DMS114 treated with DMSO at 0.1 percent for 48 hours (cell line): ENCODE measurements around the gene TM4SF4.

Experiments used
- DNase-seq: peaks from one replicate; lab custom pipeline; 2025; ENCODE audit not compliant: unreplicated experiment; lab: John Stamatoyannopoulos, UW

Gene TM4SF4

GRCh38 chr3:149542375-149543312 lies 68.1 kb downstream of the TM4SF4 start:
- DNase-seq = no peak

DNA sequence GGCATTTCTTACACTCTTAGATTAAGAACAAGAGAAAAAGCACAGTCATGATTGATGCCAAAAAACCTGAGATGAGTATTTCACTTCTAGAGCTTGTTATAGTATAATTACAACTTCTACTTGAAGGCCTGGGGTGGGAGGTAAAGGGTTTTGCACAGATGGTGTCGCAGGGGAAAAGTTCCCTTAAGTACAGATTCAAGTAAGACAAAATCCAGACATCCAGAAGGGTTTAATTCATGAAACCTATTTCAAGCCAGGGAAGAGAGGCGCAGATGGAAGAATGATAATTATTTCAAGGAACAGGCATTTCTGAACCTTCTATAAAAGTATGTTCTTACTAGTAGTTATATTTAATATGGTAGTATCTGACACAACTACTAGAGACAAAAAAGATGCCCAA lies 70.6 kb downstream of the TM4SF4 start:
- DNase-seq = no peak

DNA sequence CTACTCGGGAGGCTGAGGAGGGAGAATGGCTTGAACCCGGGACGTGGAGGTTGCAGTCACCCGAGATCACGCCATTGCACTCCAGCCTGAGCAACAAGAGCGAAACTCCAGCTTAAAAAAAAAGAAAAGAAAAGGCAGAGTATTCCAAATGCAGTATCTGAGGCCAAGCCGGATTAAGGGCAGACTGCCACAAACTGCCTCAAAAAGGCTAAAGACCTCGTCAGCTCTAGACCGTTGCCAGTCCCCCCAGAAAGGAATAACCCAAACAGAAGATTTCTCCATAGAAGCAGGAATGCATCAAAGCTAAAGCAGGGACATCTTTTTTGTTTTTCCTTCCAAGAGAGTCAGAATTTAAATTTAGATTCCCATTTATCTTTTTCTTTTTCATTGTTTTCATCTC lies 72.9 kb downstream of the TM4SF4 start:
- no peak for DNase-seq

- no peak for DNase-seq
Observed at GRCh38 chr3:149547954-149548668, 73.6 kb downstream of the TM4SF4 start.

- no peak for DNase-seq
Observed at GRCh38 chr3:149548669-149549065, 74.2 kb downstream of the TM4SF4 start.

GRCh38 chr3:149551500-149551899 lies 77.0 kb downstream of the TM4SF4 start:
- DNase-seq = no peak

- no peak for DNase-seq
Observed at GRCh38 chr3:149552700-149553099, 78.2 kb downstream of the TM4SF4 start.
